ENCODE results near the gene SEZ6L2.
"Not testable (repeated sequence)": the region's sequence is repeated elsewhere in the genome, so short reads cannot be mapped to it uniquely, and the experiment has no call there.

Gene SEZ6L2

GRCh38 chr16:29881050-29881449 is 18.3 kb downstream of the SEZ6L2 start:
- no peak for DNase-seq

- DNase-seq: no peak
Measured at GRCh38 chr16:29878172-29878571, 21.2 kb downstream of the SEZ6L2 start.

- no peak for DNase-seq
Measured at GRCh38 chr16:29877266-29877961, 21.9 kb downstream of the SEZ6L2 start.

- DNase-seq: no peak
Measured at GRCh38 chr16:29876594-29877249, 22.6 kb downstream of the SEZ6L2 start.

GRCh38 chr16:29876217-29876593 is 23.1 kb downstream of the SEZ6L2 start:
- DNase-seq: no peak

- no peak for DNase-seq
Measured at GRCh38 chr16:29875206-29875605, 24.1 kb downstream of the SEZ6L2 start.

- DNase-seq: no peak
Measured at GRCh38 chr16:29873319-29873718, 26.0 kb downstream of the SEZ6L2 start.

- DNase-seq: no peak
Measured at GRCh38 chr16:29871822-29872546, 27.4 kb downstream of the SEZ6L2 start.

GRCh38 chr16:29869067-29869466 is 30.3 kb downstream of the SEZ6L2 start:
- not testable (repeated sequence) for DNase-seq

GRCh38 chr16:29868396-29869009 is 30.8 kb downstream of the SEZ6L2 start:
- no peak for DNase-seq

GRCh38 chr16:29864205-29864604 is 35.1 kb downstream of the SEZ6L2 start:
- DNase-seq: no peak

- no peak for DNase-seq
Measured at GRCh38 chr16:29863669-29863984, 35.7 kb downstream of the SEZ6L2 start.

- peak; percentile 91 for DNase-seq
Measured at GRCh38 chr16:29862884-29863668, 36.3 kb downstream of the SEZ6L2 start, which contains the start of gene CDIPT. TSS of gene CDIPT (minus strand) at chr16:29863226. CDS start at chr16:29862857, 369 bp downstream.

GRCh38 chr16:29862383-29862883 is 36.9 kb downstream of the SEZ6L2 start:
- no peak for DNase-seq

GRCh38 chr16:29860218-29860617 is 39.1 kb downstream of the SEZ6L2 start:
- DNase-seq: no peak

GRCh38 chr16:29858974-29859373 is 40.4 kb downstream of the SEZ6L2 start:
- no peak for DNase-seq

GRCh38 chr16:29858149-29858849 is 41.1 kb downstream of the SEZ6L2 start:
- no peak for DNase-seq

- peak; percentile 21 for DNase-seq
Measured at GRCh38 chr16:29857133-29857760, 42.1 kb downstream of the SEZ6L2 start.

- DNase-seq: no peak
Measured at GRCh38 chr16:29854520-29855100, 44.7 kb downstream of the SEZ6L2 start.

GRCh38 chr16:29852654-29853053 is 46.7 kb downstream of the SEZ6L2 start:
- DNase-seq: no peak

GRCh38 chr16:29850998-29851397 is 48.4 kb downstream of the SEZ6L2 start:
- no peak for DNase-seq
